GM18520 (cell line): Measurements from ENCODE around the gene USH2A.

Source experiments
- ATAC-seq: cut with Tn5 transposase; IDR thresholded peaks from one replicate; pipeline ENCODE4 v1.9.1; 2021; ENCODE audit not compliant: unreplicated experiment

Gene USH2A

GRCh38 chr1:216422821-216423520 is at the start of gene USH2A:
Gene USH2A, minus strand, starts transcription at chr1:216423448. Its CDS starts 1,112 bp downstream, at chr1:216422336.
- ATAC-seq, result no peak

DNA sequence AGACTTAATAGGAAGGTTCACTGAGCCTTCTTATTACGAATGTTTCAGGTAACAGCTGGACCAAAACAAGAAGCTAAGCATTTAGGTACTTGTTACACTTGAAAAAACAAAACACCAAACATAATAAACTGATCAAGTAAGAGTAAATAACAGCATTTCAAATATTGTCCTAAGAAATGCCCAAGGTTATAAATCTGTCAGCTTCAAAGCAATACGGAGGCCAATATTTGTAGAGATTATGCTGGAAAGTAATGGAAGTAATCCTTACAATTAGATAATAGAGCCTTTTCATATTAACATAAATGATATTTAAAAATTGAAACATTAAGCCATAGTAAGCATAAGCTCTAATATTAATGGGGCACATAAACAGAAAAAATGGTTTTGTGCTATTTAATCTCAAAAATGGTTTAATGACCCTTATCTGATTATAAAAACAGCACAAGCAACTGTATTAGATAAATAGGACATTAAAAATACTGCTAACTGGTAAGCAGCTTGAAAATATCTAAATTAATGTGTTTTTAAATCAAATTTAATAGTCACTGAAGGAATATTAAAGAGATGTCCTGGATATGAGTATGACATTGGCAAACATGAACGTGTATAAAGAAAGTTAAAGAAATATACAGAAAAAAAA is 43.0 kb upstream of the USH2A start:
- no peak for ATAC-seq

DNA sequence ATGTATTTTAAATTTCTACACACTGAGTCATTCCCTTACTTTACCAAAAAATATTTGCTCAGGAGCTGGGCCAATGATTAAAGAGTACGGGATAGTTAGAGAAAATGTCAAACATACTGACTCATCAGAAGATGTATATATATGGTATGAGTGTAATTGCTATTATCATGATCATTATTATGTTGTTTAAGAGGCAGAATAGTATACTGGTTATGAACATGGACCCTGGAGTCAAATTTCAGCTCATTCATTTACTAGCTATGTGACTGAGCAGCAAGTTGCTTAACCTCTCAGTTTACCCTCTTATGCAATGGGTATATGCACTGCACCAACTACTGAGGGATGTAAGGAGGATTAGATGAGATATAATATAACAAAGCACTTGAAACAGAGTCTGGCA is 41.2 kb upstream of the USH2A start:
- no peak for ATAC-seq

DNA sequence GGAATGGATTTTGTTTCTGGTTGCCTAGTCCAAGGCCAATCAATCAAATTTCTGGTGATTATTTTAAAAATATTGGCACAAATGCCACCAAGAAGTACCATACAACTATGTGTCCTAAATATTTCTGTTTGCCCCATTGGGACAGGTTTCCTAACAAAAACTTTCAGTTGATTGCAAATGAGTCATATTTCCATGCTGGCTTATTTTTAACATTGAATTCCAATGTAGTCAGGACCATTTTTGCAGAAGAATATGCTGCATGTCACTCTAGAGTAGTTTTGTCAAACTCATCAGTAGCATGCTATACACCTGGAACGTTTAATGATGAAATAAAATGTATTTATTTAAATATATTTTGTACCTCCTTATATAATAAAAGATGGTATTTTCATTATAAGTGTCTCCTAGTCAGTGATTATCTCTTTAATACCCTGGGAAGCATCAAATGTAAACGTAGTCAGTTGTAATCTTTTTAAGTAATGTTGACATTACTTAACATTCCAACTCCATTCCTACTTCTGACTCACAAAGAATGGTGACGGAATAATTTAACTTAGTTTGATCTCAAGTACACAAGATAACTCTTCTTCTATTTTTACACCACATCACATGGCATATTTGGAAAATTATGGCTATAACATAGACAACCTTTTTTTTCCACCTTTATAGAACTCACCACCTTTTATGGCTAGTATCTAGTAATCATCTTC is 39.0 kb upstream of the USH2A start:
- ATAC-seq, result no peak

DNA sequence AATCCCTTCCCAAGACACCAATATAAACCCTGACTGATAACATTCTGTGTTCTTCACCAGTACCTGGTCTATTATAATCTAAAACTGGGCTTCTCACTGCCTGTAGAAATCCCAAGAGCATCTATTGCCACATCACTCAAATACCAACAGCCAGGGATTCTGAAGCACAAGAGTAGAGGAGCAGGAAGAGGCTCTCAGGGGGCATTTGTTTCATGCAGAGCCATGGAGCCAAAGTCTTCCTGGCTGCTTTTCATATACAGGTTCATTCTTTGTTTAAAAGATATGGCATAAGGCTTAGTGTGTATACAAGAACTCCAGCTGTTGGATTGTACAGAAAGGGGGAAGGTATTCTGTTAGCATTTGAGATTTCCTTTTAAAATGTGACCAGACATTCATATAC is 38.2 kb upstream of the USH2A start:
- ATAC-seq, result no peak

DNA sequence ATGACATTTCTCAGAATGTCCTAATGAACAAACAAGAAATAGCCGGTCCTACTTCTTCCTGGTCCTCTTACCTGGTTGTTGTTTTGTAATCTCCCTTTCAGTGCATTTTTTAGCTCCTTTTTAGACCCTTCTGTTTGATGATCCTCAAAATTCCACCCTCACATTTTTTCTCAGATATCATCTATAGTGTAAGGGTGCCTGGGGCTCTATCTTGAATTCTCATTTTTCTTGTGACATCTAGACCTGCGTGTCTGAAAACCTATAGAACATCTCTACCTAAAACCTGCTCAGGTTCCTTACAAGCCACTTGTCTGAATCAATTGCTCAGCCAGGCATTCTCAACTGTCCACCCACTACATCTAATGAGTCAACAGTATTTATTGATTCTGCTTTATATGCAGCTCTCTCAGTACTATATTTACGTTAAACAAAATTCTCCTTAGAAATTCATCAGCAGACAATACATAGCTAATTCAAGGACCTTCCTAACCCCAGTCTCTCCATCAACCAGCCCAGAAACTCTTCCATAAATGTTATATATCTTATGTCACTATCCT is 36.5 kb upstream of the USH2A start:
- no peak for ATAC-seq

- no peak for ATAC-seq
These were observed 35.6 kb upstream of the USH2A start for GRCh38 chr1:216458812-216459211.

- ATAC-seq, result no peak
These were observed 34.1 kb upstream of the USH2A start for GRCh38 chr1:216457356-216457755.

DNA sequence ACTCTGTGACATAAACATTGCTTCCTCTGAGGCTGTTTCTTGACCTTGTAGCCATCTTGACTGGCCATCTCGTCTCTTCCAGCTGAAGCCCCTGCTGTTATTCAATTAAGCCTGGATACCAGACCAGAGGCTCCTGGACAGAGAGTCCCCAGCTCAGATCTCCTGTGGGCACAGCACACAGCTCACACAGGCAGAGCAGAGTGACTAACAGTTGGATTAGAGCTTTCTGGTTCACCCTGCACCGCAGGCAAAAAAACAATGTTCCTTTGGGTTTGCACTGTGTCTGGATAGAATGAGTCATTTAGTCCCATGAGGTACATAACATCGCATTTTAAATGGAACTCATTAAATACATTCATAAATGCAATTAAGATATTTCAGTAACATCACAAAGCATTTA is 33.4 kb upstream of the USH2A start:
- no peak for ATAC-seq

DNA sequence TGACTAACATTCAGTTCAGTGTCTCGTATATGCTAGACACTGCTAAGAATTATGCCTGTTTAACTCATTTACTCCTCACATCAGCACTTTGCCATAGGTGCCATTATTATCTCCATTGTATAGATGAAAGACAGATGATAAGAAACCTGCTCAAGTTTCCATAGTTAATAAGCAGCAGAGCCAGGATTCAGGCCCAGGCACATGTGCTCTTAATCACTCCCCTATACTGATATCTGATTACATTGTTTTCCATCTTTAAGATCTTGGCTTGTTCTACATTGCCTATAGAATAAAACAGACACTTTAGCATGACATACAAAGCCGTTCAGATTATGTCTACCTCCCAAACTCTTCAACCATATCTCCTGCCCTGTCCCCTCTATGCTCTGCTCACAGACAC is 30.5 kb upstream of the USH2A start:
- no peak for ATAC-seq

DNA sequence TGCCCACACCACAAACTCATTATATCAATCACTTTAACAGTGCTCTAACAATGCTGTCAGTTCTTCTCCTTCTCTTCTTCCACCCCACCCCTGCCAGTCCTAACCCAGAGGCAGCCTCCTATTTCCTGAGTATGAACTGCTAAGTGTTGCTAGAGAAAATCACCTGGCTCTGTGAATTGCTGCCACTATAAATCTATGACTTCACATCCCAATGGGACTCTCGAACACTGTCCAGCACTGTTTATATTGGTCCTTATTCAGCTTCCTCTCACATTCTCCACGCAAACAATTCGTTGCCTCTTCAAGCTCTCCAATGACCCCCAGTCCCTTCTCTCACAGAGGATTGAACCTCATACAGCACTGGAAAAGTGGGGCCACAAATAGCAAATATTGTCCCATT is 27.0 kb upstream of the USH2A start:
- ATAC-seq, result no peak

DNA sequence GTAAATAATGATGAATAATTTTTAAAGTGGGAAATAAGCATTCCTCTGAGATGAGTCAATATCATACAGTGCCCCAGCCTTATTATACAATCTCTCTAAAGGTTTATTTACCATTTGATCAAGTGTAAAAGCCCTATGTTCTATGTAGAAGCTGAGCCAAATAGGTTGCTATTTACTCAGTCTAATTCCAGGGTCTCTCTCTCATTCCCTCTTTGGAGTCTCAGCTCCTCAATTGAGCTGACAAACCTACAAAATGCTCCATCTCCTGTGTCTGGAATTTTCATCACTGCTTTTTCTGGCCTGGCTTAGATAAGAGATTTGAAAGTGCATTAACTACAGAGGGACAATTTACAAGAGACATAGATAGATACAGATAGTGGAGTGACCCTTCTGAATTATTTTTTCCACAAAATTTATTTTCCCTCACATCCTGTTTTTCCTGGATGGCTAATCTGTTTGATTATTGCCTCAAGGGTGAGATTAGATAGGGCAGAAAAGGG is 24.8 kb upstream of the USH2A start:
- ATAC-seq, result no peak

- no peak for ATAC-seq
These were observed 14.4 kb upstream of the USH2A start for GRCh38 chr1:216437603-216438002.

- no peak for ATAC-seq
These were observed 11.0 kb upstream of the USH2A start for GRCh38 chr1:216434232-216434631.

GRCh38 chr1:216433175-216433574 is 9.9 kb upstream of the USH2A start:
- no peak for ATAC-seq

DNA sequence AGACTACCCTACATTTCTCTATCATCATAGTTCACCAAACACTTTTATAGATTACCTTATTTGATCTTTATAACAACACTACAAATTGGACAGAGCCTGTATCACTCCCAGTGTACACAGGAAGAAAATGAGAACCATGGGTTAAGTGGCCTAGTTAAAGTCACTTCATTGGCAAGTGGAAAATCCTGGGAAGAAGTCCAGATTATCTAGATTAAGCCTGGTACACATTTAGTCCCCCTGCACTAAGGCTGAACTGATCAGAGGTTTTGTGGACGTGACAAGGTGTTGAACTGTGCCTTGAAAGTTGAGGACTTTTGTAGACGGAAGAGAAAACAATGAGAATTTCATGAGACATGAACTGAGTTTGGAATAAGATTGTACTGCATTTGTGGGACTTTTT is 7.5 kb upstream of the USH2A start:
- ATAC-seq, result no peak

GRCh38 chr1:216425577-216425976 is 2.3 kb upstream of the USH2A start:
- ATAC-seq, result no peak

DNA sequence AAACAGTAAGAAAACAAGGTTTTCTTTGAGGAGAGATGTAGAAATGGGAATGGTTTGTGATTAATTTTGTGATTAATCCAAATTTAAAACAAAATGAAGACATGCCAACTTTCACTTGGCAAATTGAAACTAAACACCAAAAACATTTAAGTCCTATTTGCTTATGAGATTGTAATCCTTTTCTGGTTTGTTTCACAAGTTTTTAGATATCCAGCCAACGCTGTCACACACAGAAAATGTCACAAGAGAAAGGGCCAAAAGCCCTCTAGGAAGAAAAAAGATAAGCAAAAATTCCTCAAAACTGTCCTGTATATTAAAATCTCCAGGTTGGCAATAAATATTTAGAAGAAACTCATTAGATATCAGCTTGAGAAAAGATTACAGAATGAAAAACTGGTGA is 2.5 kb downstream of the USH2A start:
- ATAC-seq, result no peak

GRCh38 chr1:216420263-216420662 is 3.0 kb downstream of the USH2A start:
- ATAC-seq, result no peak

DNA sequence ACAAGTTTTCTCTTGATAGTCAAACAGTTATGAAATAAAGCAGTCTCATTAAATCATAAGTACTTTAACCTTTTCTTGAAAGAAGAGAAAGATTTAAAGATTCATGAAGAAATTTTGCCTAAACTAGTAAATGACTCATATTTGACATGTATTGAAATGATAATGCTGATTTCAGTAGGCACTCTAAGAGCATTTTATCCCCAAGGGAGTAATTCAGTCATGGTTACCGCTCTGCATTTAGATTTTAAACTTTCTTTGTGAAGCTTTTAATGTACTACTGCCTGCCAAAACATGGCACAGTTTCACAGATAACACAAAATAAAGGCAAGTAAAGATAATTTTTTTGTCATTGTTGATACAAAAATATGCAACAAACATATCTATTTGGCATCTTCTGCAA is 6.8 kb downstream of the USH2A start:
- no peak for ATAC-seq

DNA sequence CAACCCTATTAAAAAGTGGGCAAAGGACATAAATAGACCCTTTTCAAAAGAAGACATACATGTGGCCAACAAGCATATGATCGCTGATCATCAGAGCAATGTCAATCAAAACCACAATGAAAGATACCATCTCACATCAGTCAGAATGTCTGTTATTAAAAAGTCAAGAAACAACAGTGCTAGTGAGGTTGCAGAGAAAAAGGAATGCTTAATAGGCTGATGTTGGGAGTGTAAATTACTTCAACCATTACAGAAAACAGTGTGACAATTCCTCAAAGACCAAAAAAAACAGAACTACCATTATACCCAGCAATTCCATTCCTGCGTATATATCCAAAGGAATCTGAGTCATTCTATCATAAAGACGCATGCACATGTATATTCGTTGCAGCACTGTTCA is 13.2 kb downstream of the USH2A start:
- no peak for ATAC-seq

- no peak for ATAC-seq
These were observed 32.3 kb downstream of the USH2A start for GRCh38 chr1:216390956-216391355.
